Progenitor cell of endocrine pancreas (in vitro differentiated cells): ENCODE results near the gene COPS3. TPM values are rescaled to one million over a fixed set of nuclear protein-coding genes. Genes with fewer than 3 reads are reported as not detected.
A peak's percentile ranks its signal among the peaks of the same experiment; 100 is the strongest.
"Not testable (repeated sequence)": the region's sequence is repeated elsewhere in the genome, so short reads cannot be mapped to it uniquely, and the experiment has no call there.

ENCODE experiments used
- DNase-seq: peaks from one replicate; pipeline ENCODE4 v3.0.0; 2021; ENCODE audit warnings: low spot score; ENCODE audit not compliant: unreplicated experiment
- H3K27ac Mint-ChIP-seq: 2 replicates; pipeline ENCODE4 v1.8.0; 2021; ENCODE audit warnings: mild to moderate bottlenecking, moderate library complexity, mixed read lengths
- H3K27me3 Mint-ChIP-seq: 2 replicates; pipeline ENCODE4 v1.8.0; 2021; ENCODE audit warnings: mixed read lengths
- H3K36me3 Mint-ChIP-seq: 2 replicates; pipeline ENCODE4 v1.8.0; 2022; ENCODE audit warnings: mixed read lengths; ENCODE audit not compliant: insufficient read depth
- H3K4me1 Mint-ChIP-seq: 2 replicates; pipeline ENCODE4 v1.8.0; 2021; ENCODE audit warnings: low read depth, mixed read lengths
- H3K4me3 Mint-ChIP-seq: 2 replicates; pipeline ENCODE4 v1.8.0; 2021; ENCODE audit warnings: low read depth, mild to moderate bottlenecking, moderate library complexity, mixed read lengths
- H3K9me3 Mint-ChIP-seq: 2 replicates; pipeline ENCODE4 v1.8.0; 2021; ENCODE audit warnings: low read depth, mixed read lengths
- total RNA-seq: library from RNA; stranded (reverse); gene quantifications from 2 replicates; pipeline ENCODE4 v1.2.1, GENCODE V29; 2021
- TF ChIP-seq, protein P1 (sequence below): fragments of 200-600 bp; sonication (generic); IDR thresholded peaks from one replicate; pipeline ENCODE4 v1.5.0; 2021; ENCODE audit warnings: antibody characterized with exemption, mild to moderate bottlenecking; ENCODE audit not compliant: unreplicated experiment

COPS3 gene
- total RNA-seq, 1 donor from 2014 or later: 61.5 TPM

DNA sequence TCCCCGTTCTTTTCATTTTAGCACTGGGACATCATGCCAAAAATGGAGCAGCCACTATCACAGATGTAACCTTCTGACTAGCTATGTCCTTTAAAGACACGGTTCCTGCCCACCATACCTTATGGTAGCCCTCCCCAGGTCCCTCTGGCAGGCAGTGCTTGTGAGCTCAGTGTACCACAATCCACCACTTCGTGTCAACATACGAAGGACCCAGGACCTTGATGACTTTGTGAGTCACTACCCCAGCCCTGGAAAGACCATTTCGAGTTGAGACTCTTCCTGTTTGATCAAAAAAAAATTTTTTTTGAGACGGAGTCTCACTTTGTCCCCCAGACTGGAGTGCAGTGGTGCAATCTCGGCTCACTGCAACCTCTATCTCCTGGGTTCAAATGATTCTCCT, 23.0 kb downstream of the COPS3 start:
- DNase-seq: no peak
- Mint-ChIP-seq H3K36me3 (peaks cover 32% of the 10 kb centered on the region), H3K4me1 (peaks cover 1% of the 10 kb centered on the region), H3K4me3 (no peak overlapping the region), H3K27ac (no peak overlapping the region), H3K9me3 (no peaks in the 10 kb centered on the region), H3K27me3 (no peaks in the 10 kb centered on the region)
- TF ChIP-seq, protein P1, sequence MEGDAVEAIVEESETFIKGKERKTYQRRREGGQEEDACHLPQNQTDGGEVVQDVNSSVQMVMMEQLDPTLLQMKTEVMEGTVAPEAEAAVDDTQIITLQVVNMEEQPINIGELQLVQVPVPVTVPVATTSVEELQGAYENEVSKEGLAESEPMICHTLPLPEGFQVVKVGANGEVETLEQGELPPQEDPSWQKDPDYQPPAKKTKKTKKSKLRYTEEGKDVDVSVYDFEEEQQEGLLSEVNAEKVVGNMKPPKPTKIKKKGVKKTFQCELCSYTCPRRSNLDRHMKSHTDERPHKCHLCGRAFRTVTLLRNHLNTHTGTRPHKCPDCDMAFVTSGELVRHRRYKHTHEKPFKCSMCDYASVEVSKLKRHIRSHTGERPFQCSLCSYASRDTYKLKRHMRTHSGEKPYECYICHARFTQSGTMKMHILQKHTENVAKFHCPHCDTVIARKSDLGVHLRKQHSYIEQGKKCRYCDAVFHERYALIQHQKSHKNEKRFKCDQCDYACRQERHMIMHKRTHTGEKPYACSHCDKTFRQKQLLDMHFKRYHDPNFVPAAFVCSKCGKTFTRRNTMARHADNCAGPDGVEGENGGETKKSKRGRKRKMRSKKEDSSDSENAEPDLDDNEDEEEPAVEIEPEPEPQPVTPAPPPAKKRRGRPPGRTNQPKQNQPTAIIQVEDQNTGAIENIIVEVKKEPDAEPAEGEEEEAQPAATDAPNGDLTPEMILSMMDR: no peak

DNA sequence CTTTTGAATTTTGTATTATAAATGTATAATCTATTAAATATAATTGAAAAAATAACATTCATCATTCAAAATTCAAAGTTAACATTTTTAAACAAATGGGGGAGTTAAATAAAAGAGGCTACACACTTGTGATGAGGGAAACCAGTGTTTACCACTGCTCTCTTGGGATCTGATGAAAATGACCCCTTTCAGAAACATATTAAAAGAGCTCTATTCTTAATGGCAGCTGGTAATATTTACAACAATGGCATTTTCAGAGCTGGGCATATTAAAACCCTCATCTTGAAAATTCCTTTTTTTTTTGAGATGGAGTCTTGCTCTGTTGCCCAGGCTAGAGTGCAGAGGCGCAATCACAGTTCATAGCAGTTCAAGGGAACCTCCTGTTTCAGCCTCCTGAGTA, 24.7 kb downstream of the COPS3 start:
- DNase-seq: no peak
- peaks cover 34% of the 10 kb centered on the region for H3K36me3 Mint-ChIP-seq
- no peaks in the 10 kb centered on the region for H3K9me3 Mint-ChIP-seq
- no peak overlapping the region for H3K4me3 Mint-ChIP-seq
- H3K27ac Mint-ChIP-seq: no peak overlapping the region
- H3K27me3 Mint-ChIP-seq: no peaks in the 10 kb centered on the region
- H3K4me1 Mint-ChIP-seq: peaks cover 4% of the 10 kb centered on the region
- TF ChIP-seq, protein P1: no peak

DNA sequence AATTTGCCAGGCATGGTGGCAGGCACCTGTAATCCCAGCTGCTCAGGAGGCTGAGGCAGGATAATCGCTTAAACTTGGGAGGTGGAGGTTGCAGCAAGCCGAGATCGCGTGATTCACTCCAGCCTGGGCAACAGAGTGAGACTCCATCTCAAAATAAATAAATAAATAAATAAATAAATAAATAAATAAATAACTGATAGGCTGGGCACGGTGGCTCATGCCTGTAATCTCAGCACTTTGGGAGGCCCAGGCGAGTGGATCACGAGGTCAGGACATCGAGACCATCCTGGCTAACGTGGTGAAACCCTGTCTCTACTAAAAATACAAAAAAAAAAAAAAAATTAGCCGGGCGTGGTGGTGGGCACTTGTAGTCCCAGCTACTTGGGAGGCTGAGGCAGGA, 25.4 kb downstream of the COPS3 start:
- peaks cover 32% of the 10 kb centered on the region for H3K36me3 Mint-ChIP-seq
- H3K27me3 Mint-ChIP-seq, H3K27ac Mint-ChIP-seq, H3K4me1 Mint-ChIP-seq, DNase-seq, H3K4me3 Mint-ChIP-seq, H3K9me3 Mint-ChIP-seq: not testable (repeated sequence)

DNA sequence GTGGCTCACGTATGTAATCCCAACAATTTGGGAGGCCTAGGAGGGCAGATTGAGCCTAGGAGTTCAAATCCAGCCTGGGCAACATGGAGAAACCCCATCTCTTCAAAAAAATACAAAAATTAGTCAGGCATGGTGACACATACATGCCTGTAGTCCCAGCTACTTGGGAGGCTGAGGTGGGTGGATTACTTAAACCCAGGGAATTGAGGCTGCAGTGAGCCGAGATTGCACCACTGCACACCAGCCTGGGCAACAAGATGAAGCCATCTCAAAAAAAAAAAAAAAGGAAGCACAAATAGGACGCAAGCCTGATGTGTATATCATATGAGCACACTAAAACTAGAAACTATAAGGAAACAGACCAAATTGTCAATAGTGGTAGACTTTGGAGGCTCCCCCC, 27.0 kb downstream of the COPS3 start:
- no peaks in the 10 kb centered on the region for H3K9me3 Mint-ChIP-seq
- no peak overlapping the region for H3K27ac Mint-ChIP-seq
- TF ChIP-seq, protein P1: no peak
- DNase-seq: no peak
- H3K27me3 Mint-ChIP-seq: no peaks in the 10 kb centered on the region
- H3K36me3 Mint-ChIP-seq: peaks cover 28% of the 10 kb centered on the region
- no peak overlapping the region for H3K4me3 Mint-ChIP-seq
- peaks cover 4% of the 10 kb centered on the region for H3K4me1 Mint-ChIP-seq

DNA sequence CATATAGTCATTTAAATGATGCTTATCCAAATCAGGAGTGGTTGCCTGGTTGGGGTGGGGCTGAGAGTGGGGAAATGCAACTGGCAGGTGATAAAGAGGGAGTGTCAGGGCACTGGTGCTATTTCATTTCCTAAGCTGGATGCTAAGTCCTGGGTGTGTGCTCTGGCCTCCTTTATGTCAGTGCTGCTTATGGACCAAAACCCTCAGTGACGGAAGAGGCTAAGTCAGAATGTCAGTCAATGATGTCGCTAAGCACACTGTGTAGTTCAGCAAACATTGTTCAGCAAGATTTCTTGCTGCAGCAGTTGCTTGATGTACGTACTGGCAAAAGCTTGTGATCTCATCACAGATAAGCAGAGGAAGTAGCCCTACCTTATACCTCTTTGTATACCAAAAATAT, 27.6 kb downstream of the COPS3 start:
- Mint-ChIP-seq H3K4me1 (peaks cover 4% of the 10 kb centered on the region), H3K36me3 (peaks cover 26% of the 10 kb centered on the region), H3K27me3 (no peaks in the 10 kb centered on the region), H3K9me3 (no peaks in the 10 kb centered on the region), H3K4me3 (no peak overlapping the region), H3K27ac (no peak overlapping the region)
- no peak for DNase-seq
- TF ChIP-seq, protein P1: no peak

DNA sequence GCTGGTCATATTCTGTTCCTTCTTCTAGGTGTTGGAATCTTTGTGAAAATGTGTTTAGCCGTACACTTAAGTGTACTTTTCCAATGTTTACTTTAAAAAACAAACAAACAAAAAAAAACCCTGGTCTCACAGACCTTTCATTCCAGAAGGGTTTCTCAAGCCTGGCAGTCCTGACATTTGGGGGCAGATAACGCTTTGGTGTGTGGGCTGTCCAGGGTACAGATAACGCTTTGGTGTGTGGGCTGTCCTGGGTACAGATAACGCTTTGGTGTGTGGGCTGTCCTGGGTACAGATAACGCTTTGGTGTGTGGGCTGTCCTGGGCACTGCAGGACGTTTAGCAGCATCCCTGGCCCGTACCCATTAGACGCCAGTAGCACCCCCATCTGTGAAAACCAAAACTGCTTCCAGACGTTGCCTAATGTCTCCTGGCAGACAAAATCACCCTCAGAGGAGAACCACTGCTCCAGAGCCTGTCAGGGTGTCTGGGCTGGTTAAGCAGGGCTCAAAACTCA, 28.8 kb downstream of the COPS3 start:
- Mint-ChIP-seq H3K4me3 (no peak overlapping the region), H3K27ac (peak overlapping the region; percentile 87), H3K27me3 (no peaks in the 10 kb centered on the region), H3K9me3 (no peaks in the 10 kb centered on the region), H3K4me1 (peaks cover 4% of the 10 kb centered on the region), H3K36me3 (peaks cover 25% of the 10 kb centered on the region)
- no peak for DNase-seq
- TF ChIP-seq, protein P1: no peak
